Keratinocyte (primary cell): Measurements from ENCODE around the gene GRP. TPM values are rescaled to one million over a fixed set of nuclear protein-coding genes. Genes with fewer than 3 reads are reported as not detected.
"Not testable (repeated sequence)": the region's sequence is repeated elsewhere in the genome, so short reads cannot be mapped to it uniquely, and the experiment has no call there.

Experiments
- DNase-seq: peaks from one replicate; pipeline ENCODE4 v3.0.0-alpha.2; 2011; ENCODE audit warnings: low read depth, missing footprints, low spot score
- FAIRE-seq: peaks from 2 replicates; lab custom pipeline; 2011; peaks lifted over from hg19 to GRCh38; lab: Jason Lieb, UNC
- H2AFZ ChIP-seq: 2 replicates; pipeline ENCODE4 v1.6.0; 2012; ENCODE audit warnings: low read length, control low read depth, inconsistent platforms; ENCODE audit not compliant: control insufficient read depth
- H3K27ac ChIP-seq: 2 replicates; pipeline ENCODE4 v1.5.1; 2011; ENCODE audit warnings: low read length; ENCODE audit not compliant: control insufficient read depth, insufficient read depth
- H3K27me3 ChIP-seq: 3 replicates; pipeline ENCODE4 v1.6.0; 2011; ENCODE audit warnings: low read length; ENCODE audit not compliant: control insufficient read depth, insufficient read depth; ENCODE audit errors: extremely low read depth
- H3K36me3 ChIP-seq, 2 experiments: 2 replicates in 1 of 2; 3 replicates in 1 of 2; pipeline ENCODE4 v1.5.1; 2011; ENCODE audit warnings: low read length in 2 of 2, mild to moderate bottlenecking in 1 of 2; ENCODE audit not compliant: control insufficient read depth in 2 of 2, insufficient read depth in 2 of 2; ENCODE audit errors: extremely low read depth in 1 of 2
- H3K4me1 ChIP-seq: 3 replicates; pipeline ENCODE4 v1.5.1; 2011; ENCODE audit warnings: low read length; ENCODE audit not compliant: control insufficient read depth, insufficient read depth; ENCODE audit errors: extremely low read depth
- H3K4me2 ChIP-seq: 3 replicates; pipeline ENCODE4 v1.6.0; 2011; ENCODE audit warnings: low read depth, low read length; ENCODE audit not compliant: control insufficient read depth, insufficient read depth; ENCODE audit errors: extremely low read depth
- H3K4me3 ChIP-seq, 3 experiments: fragments of 200-600 bp in 1 of 3; sonication (generic) in 1 of 3; 2 replicates in 2 of 3; 3 replicates in 1 of 3; pipeline ENCODE4 v1.5.1; 2011 to 2016; ENCODE audit warnings: low read length in 3 of 3, mild to moderate bottlenecking in 3 of 3, control low read depth in 2 of 3, inconsistent platforms in 1 of 3, low read depth in 1 of 3, mixed read lengths in 1 of 3, mixed run types in 1 of 3, moderate library complexity in 1 of 3; ENCODE audit not compliant: control insufficient read depth in 2 of 3, insufficient read depth in 2 of 3; ENCODE audit errors: extremely low read depth in 1 of 3
- H3K79me2 ChIP-seq: 2 replicates; pipeline ENCODE4 v1.6.0; 2012; ENCODE audit warnings: low read length; ENCODE audit not compliant: control insufficient read depth, insufficient read depth
- H3K9ac ChIP-seq: 3 replicates; pipeline ENCODE4 v1.6.0; 2011; ENCODE audit warnings: low read length; ENCODE audit not compliant: control insufficient read depth, insufficient read depth; ENCODE audit errors: extremely low read depth
- H3K9me1 ChIP-seq: 3 replicates; pipeline ENCODE4 v1.6.0; 2011; ENCODE audit warnings: low read length; ENCODE audit not compliant: control insufficient read depth, insufficient read depth; ENCODE audit errors: extremely low read depth
- H3K9me3 ChIP-seq: 2 replicates; pipeline ENCODE4 v1.5.1; 2012; ENCODE audit warnings: low read depth, low read length; ENCODE audit not compliant: control insufficient read depth
- H4K20me1 ChIP-seq: 3 replicates; pipeline ENCODE4 v1.6.0; 2011; ENCODE audit warnings: low read length; ENCODE audit not compliant: control insufficient read depth, insufficient read depth; ENCODE audit errors: extremely low read depth
- EZH2 ChIP-seq: IDR thresholded peaks from one replicate; pipeline ENCODE4 v1.6.1; 2012; ENCODE audit warnings: inconsistent platforms, mild to moderate bottlenecking, low read length, moderate library complexity
- dilution Hi-C: fragments of 300-500 bp; cut with MboI; formaldehyde crosslinking; loops from one replicate; pipeline ENCODE4 v1.7.0; 2020; ENCODE audit warnings: low sequenced_read_pairs; ENCODE audit not compliant: extremely low pct_ligation_motif_present
- polyA plus RNA-seq, 5 experiments: library from polyadenylated mRNA; depleted of rRNA in 3 of 5; stranded (reverse) in 3 of 5; stranded (forward) in 1 of 5; unstranded in 1 of 5; fragments of >200 nt; gene quantifications; 1 replicate in 1 of 5; 2 replicates in 3 of 5; 3 replicates in 1 of 5; pipeline versions ENCODE4 v1.2.1 to v1.2.3, GENCODE V29; 2011 to 2012; ENCODE audit warnings: missing spikeins in 2 of 5, low read depth in 1 of 5, low replicate concordance in 1 of 5
- TF ChIP-seq, protein P1 (sequence below), 3 experiments: IDR thresholded peaks in 1 of 3; conservative IDR thresholded peaks in 1 of 3; optimal IDR thresholded peaks in 1 of 3; 2 replicates in 2 of 3; 3 replicates in 1 of 3; pipeline versions ENCODE3 to v1.5.1; 2011; ENCODE audit warnings: low read length in 3 of 3, mild to moderate bottlenecking in 3 of 3, moderate library complexity in 2 of 3, control low read depth in 1 of 3, inconsistent platforms in 1 of 3; ENCODE audit not compliant: insufficient read depth in 2 of 3; ENCODE audit errors: extremely low read depth in 1 of 3

Gene GRP
- polyA plus RNA-seq, 1 donor (not counting 4 experiments of a cell fraction or from before 2014, with no cell fraction given): not detected

DNA sequence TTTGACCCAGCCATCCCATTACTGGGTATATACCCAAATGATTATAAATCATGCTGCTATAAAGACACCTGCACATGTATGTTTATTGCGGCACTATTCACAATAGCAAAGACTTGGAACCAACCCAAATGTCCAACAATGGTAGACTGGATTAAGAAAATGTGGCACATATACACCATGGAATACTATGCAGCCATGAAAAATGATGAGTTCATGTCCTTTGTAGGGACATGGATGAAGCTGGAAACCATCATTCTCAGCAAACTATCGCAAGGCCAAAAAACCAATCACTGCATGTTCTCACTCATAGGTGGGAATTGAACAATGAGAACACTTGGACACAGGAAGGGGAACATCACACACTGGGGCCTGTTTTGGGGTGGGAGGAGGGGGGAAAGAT, 42.3 kb downstream of the GRP start:
- dilution Hi-C loops, H3K27ac ChIP-seq: not testable (repeated sequence)
- peaks cover 47% of the 10 kb centered on the region for H3K27me3 ChIP-seq

DNA sequence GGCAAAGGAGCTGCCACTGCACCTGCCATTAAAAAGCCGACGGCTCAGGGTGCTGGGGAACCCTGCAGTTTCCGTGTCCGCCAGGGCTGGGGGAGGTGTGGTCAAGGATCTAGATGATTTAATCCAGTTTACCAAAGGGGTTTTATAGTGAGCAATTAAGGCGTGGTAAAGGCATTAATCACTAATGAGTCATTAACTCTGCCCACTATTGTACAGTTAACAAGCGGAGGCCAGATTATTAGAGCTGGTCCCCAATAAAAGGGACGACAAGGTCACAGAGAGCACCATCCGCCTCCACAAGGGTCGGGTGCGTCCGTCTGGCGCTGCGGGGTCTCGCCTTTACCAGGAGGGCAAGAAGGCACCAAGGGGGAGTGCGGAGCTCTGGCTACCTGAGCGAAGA, 43.7 kb downstream of the GRP start:
- peak; percentile 34 for FAIRE-seq
- H3K4me2 ChIP-seq: peak overlapping the region; percentile 44
- H3K79me2 ChIP-seq: no peaks in the 10 kb centered on the region

More for the DNA sequence above, 42.3 kb downstream of the GRP start:
- H3K79me2 ChIP-seq, DNase-seq, FAIRE-seq, H3K9me3 ChIP-seq, H3K4me3 ChIP-seq, H3K9ac ChIP-seq, H3K9me1 ChIP-seq, H4K20me1 ChIP-seq, H3K4me2 ChIP-seq, H2AFZ ChIP-seq, H3K36me3 ChIP-seq: not testable (repeated sequence)
- peaks cover 10% of the 10 kb centered on the region for H3K4me1 ChIP-seq

More for the DNA sequence above, 43.7 kb downstream of the GRP start:
- Histone ChIP-seq H2AFZ (no peak overlapping the region), H3K36me3 (no peaks in the 10 kb centered on the region), H3K9me1 (peaks cover 2% of the 10 kb centered on the region), H3K27ac (no peak overlapping the region), H4K20me1 (peaks cover 5% of the 10 kb centered on the region), H3K9ac (no peak overlapping the region), H3K9me3 (no peaks in the 10 kb centered on the region), H3K27me3 (peaks cover 62% of the 10 kb centered on the region), H3K4me1 (peaks cover 16% of the 10 kb centered on the region), H3K4me3 (no peak overlapping the region)
- dilution Hi-C loops: no loop called here
- TF ChIP-seq EZH2: peak; percentile 57
- TF ChIP-seq, protein P1, sequence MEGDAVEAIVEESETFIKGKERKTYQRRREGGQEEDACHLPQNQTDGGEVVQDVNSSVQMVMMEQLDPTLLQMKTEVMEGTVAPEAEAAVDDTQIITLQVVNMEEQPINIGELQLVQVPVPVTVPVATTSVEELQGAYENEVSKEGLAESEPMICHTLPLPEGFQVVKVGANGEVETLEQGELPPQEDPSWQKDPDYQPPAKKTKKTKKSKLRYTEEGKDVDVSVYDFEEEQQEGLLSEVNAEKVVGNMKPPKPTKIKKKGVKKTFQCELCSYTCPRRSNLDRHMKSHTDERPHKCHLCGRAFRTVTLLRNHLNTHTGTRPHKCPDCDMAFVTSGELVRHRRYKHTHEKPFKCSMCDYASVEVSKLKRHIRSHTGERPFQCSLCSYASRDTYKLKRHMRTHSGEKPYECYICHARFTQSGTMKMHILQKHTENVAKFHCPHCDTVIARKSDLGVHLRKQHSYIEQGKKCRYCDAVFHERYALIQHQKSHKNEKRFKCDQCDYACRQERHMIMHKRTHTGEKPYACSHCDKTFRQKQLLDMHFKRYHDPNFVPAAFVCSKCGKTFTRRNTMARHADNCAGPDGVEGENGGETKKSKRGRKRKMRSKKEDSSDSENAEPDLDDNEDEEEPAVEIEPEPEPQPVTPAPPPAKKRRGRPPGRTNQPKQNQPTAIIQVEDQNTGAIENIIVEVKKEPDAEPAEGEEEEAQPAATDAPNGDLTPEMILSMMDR (optimal IDR thresholded peaks at IDR 0.05 in 1 of 3, IDR thresholded peaks at IDR 0.05 in 1 of 3, conservative IDR thresholded peaks at IDR 0.05 in 1 of 3; ENCODE audit: extremely low read depth in 1 of 3, insufficient read depth in 2 of 3, low read length in 3 of 3): no peak
- peak; percentile 17 for DNase-seq
